Ovary (tissue), 3 donors: ENCODE measurements around the gene MSH3.

ENCODE experiments used
- EP300 ChIP-seq: sonication (generic); formaldehyde crosslinking; IDR thresholded peaks from one replicate; pipeline ENCODE4 v1.6.1; 2017; ENCODE audit warnings: antibody characterized with exemption
- POLR2A ChIP-seq: fragments of 450-650 bp; IDR thresholded peaks from one replicate; pipeline ENCODE4 v1.6.1; 2017; ENCODE audit warnings: antibody characterized with exemption, mild to moderate bottlenecking, moderate library complexity
- TF ChIP-seq, protein P1 (sequence below), 3 donors: fragments of 450-650 bp in 2 of 3; fragments of 200-600 bp in 1 of 3; IDR thresholded peaks; one replicate each; pipeline versions ENCODE4 v1.5.1 to v1.8.0; 2016 to 2022; ENCODE audit warnings: antibody characterized with exemption in 3 of 3, mild to moderate bottlenecking in 1 of 3
- donor health status: DM: no; HTN: no; CAD: no.

DNA sequence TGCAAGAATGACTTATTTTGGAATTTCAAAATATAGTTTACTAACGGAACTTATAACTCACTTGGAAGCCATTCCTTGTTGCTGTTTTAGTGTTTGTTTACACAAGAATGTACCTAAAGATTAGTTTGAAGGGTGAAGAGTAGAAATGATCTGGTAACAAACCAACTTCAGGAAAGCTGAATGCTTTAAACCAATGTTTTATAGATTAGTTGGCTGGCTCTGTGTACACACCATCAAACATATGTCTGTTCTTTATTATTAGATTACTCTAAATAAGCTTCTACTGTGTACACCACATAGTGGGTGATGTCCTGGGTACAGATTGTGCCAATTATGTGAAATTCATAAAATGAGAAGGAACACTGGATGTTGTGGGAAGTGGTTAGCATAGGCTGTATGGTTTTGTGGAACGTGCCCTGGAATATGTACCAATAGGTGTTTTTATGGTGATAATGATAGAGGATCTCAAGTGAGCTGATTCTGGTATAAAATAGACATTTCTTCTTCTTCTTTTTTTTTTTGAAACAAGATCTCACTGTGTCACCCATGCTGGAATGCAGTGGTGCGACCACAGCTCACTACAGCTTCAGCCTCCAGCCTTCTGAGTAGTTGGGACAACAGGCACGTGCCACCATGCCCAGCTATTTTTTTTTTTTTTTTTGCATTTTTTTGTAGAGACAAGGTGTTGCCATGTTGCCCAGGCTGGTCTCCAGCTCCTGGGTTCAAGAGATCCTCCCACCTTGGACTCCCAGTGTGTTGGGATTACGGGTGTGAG lies 109.6 kb downstream of the MSH3 start:
- TF ChIP-seq, protein P1, sequence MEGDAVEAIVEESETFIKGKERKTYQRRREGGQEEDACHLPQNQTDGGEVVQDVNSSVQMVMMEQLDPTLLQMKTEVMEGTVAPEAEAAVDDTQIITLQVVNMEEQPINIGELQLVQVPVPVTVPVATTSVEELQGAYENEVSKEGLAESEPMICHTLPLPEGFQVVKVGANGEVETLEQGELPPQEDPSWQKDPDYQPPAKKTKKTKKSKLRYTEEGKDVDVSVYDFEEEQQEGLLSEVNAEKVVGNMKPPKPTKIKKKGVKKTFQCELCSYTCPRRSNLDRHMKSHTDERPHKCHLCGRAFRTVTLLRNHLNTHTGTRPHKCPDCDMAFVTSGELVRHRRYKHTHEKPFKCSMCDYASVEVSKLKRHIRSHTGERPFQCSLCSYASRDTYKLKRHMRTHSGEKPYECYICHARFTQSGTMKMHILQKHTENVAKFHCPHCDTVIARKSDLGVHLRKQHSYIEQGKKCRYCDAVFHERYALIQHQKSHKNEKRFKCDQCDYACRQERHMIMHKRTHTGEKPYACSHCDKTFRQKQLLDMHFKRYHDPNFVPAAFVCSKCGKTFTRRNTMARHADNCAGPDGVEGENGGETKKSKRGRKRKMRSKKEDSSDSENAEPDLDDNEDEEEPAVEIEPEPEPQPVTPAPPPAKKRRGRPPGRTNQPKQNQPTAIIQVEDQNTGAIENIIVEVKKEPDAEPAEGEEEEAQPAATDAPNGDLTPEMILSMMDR (IDR thresholded peaks at IDR 0.05), result no peak
- TF ChIP-seq POLR2A (no peak), EP300 (no peak)
